Astrocyte (in vitro differentiated cells and primary cell): ENCODE measurements around the gene SLC47A2. TPM values are rescaled to one million over a fixed set of nuclear protein-coding genes. Genes with fewer than 3 reads are reported as not detected.

Source experiments
- DNase-seq: peaks from one replicate; pipeline ENCODE4 v3.0.0-alpha.2; 2010; ENCODE audit warnings: low read depth
- FAIRE-seq: peaks from 2 replicates; lab custom pipeline; 2011; peaks lifted over from hg19 to GRCh38; lab: Jason Lieb, UNC
- H2AFZ ChIP-seq: 2 replicates; pipeline ENCODE4 v1.6.0; 2012; ENCODE audit warnings: low read depth, low read length, inconsistent platforms
- H3K27ac ChIP-seq: 2 replicates; pipeline ENCODE4 v1.5.1; 2011; ENCODE audit warnings: low read depth, low read length, inconsistent platforms
- H3K27me3 ChIP-seq: 2 replicates; pipeline ENCODE4 v1.6.0; 2011; ENCODE audit warnings: low read length, inconsistent platforms; ENCODE audit not compliant: insufficient read depth
- H3K36me3 ChIP-seq: 2 replicates; pipeline ENCODE4 v1.5.1; 2011; ENCODE audit warnings: low read length, inconsistent platforms; ENCODE audit not compliant: insufficient read depth
- H3K4me1 ChIP-seq: 2 replicates; pipeline ENCODE4 v1.5.1; 2011; ENCODE audit warnings: low read length, inconsistent platforms; ENCODE audit not compliant: insufficient read depth
- H3K4me2 ChIP-seq: 2 replicates; pipeline ENCODE4 v1.6.0; 2012; ENCODE audit warnings: low read length, inconsistent platforms
- H3K4me3 ChIP-seq: 2 replicates; pipeline ENCODE4 v1.5.1; 2011; ENCODE audit warnings: low read depth, mild to moderate bottlenecking, low read length, inconsistent platforms; ENCODE audit not compliant: insufficient read depth
- H3K79me2 ChIP-seq: 2 replicates; pipeline ENCODE4 v1.6.0; 2012; ENCODE audit warnings: mild to moderate bottlenecking, low read length, inconsistent platforms; ENCODE audit not compliant: insufficient read depth
- H3K9ac ChIP-seq: 2 replicates; pipeline ENCODE4 v1.6.0; 2012; ENCODE audit warnings: mild to moderate bottlenecking, low read length, inconsistent platforms
- H3K9me3 ChIP-seq: 2 replicates; pipeline ENCODE4 v1.5.1; 2012; ENCODE audit warnings: low read depth, mild to moderate bottlenecking, low read length, inconsistent platforms; ENCODE audit not compliant: insufficient read depth
- H4K20me1 ChIP-seq: 2 replicates; pipeline ENCODE4 v1.6.0; 2012; ENCODE audit warnings: low read length, inconsistent platforms; ENCODE audit not compliant: insufficient read depth
- H3K27ac Mint-ChIP-seq: one replicate; pipeline ENCODE4 v1.8.0; 2021; ENCODE audit warnings: mild to moderate bottlenecking, mixed read lengths; ENCODE audit not compliant: unreplicated experiment
- H3K27me3 Mint-ChIP-seq: one replicate; pipeline ENCODE4 v1.8.0; 2021; ENCODE audit warnings: low read depth, mixed read lengths; ENCODE audit not compliant: unreplicated experiment
- H3K36me3 Mint-ChIP-seq: one replicate; pipeline ENCODE4 v1.8.0; 2021; ENCODE audit warnings: low read depth, mixed read lengths; ENCODE audit not compliant: unreplicated experiment
- H3K4me1 Mint-ChIP-seq: one replicate; pipeline ENCODE4 v1.8.0; 2021; ENCODE audit warnings: low read depth, mixed read lengths; ENCODE audit not compliant: unreplicated experiment
- H3K4me3 Mint-ChIP-seq: one replicate; pipeline ENCODE4 v1.8.0; 2021; ENCODE audit warnings: mild to moderate bottlenecking, moderate library complexity, mixed read lengths; ENCODE audit not compliant: unreplicated experiment
- H3K9me3 Mint-ChIP-seq: one replicate; pipeline ENCODE4 v1.8.0; 2021; ENCODE audit warnings: mild to moderate bottlenecking, mixed read lengths; ENCODE audit not compliant: unreplicated experiment
- EZH2 ChIP-seq: IDR thresholded peaks from 2 replicates; pipeline ENCODE4 v1.6.1; 2012; ENCODE audit warnings: mild to moderate bottlenecking, low read length, inconsistent platforms; ENCODE audit not compliant: insufficient read depth
- total RNA-seq: library from RNA; stranded (reverse); gene quantifications from 2 replicates; pipeline ENCODE4 v1.2.1, GENCODE V29; 2021
- TF ChIP-seq, protein P1 (sequence below): IDR thresholded peaks from 2 replicates; pipeline ENCODE4 v1.5.1; 2011; ENCODE audit warnings: low read depth, mild to moderate bottlenecking, inconsistent platforms, low read length, moderate library complexity; ENCODE audit not compliant: insufficient read depth

The SLC47A2 gene
- total RNA-seq, 1 donor from 2014 or later = not detected

DNA sequence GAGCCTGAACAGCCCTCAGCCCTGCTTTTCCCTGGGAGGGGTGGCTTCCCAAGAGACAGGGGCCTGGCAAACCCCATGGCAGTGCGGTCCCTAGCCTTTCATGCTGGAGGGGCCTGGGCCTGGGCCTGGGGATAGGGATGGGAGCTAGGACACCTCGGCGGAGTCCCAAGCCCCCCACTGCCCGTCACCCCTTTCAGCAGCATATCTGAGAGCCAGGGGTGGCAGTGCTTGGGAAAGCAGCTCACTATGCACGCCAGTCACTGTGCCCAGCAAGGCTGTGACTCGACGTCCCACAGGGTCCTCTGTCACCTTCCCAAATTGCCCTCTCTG lies 612 bp upstream of the SLC47A2 start:
- H4K20me1 ChIP-seq = no peaks in the 10 kb centered on the region
- no peak overlapping the region for H3K27ac ChIP-seq
- H3K9me3 ChIP-seq = no peaks in the 10 kb centered on the region
- no peaks in the 10 kb centered on the region for H3K27me3 ChIP-seq
- no peak overlapping the region for H2AFZ ChIP-seq
- H3K79me2 ChIP-seq = no peaks in the 10 kb centered on the region
- no peaks in the 10 kb centered on the region for H3K9me3 Mint-ChIP-seq
- no peak overlapping the region for H3K4me2 ChIP-seq
- H3K4me1 ChIP-seq = no peaks in the 10 kb centered on the region
- H3K36me3 ChIP-seq = no peaks in the 10 kb centered on the region
- H3K4me3 ChIP-seq = no peak overlapping the region
- H3K36me3 Mint-ChIP-seq = no peaks in the 10 kb centered on the region
- peaks cover 3% of the 10 kb centered on the region for H3K4me1 Mint-ChIP-seq
- TF ChIP-seq, protein P1, sequence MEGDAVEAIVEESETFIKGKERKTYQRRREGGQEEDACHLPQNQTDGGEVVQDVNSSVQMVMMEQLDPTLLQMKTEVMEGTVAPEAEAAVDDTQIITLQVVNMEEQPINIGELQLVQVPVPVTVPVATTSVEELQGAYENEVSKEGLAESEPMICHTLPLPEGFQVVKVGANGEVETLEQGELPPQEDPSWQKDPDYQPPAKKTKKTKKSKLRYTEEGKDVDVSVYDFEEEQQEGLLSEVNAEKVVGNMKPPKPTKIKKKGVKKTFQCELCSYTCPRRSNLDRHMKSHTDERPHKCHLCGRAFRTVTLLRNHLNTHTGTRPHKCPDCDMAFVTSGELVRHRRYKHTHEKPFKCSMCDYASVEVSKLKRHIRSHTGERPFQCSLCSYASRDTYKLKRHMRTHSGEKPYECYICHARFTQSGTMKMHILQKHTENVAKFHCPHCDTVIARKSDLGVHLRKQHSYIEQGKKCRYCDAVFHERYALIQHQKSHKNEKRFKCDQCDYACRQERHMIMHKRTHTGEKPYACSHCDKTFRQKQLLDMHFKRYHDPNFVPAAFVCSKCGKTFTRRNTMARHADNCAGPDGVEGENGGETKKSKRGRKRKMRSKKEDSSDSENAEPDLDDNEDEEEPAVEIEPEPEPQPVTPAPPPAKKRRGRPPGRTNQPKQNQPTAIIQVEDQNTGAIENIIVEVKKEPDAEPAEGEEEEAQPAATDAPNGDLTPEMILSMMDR = no peak
- TF ChIP-seq EZH2 = no peak
- DNase-seq (no peak), FAIRE-seq (no peak)
- H3K9ac ChIP-seq = no peak overlapping the region
- H3K4me3 Mint-ChIP-seq = no peak overlapping the region
- H3K27me3 Mint-ChIP-seq = peaks cover 23% of the 10 kb centered on the region
- no peak overlapping the region for H3K27ac Mint-ChIP-seq

DNA sequence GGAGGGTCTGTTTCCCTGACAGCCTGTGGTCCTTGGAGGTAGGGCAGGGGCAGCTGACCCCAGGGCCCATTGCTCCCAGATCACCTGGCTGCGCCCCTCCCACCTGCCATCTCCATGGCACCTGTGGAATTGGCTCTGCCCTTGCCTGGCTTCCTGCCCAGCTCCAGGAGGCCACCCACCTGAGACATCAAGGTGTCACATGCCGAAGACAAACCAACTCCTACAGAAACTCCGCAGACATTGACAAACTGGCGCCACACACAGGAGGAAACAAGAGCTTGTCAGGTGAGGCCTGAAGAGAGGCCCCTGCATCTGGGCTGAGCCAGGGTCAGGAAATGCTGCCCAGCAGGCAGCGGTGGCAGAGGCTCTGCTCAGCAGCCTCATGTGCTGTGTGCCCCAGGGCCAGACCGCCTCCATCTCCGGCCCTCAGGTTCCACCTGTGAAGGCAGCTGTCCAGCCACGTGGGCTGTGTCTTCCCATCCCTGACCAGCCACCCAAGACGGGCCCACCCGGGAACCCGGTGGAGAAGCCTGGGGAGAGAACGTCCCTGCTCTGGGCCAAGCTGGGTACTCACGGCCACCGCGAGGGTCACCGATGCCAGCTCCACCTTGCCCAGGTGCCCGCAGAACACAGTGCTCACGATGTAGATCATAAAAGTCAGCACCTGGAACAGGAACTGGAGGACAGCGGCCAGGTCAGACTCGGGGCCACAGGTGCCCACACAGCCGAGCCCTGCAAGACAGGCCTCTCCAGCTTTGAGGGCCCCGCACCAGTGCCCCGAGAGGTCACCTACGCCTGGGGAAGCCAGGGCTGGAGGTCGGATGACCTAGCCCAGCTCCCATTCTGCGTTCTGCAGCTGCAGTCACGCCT lies 1.6 kb downstream of the SLC47A2 start:
- peaks cover 14% of the 10 kb centered on the region for H3K27me3 Mint-ChIP-seq
- Histone ChIP-seq H3K4me3 (no peak overlapping the region), H2AFZ (no peak overlapping the region), H3K79me2 (no peaks in the 10 kb centered on the region), H3K27ac (no peak overlapping the region), H3K4me2 (no peak overlapping the region), H3K9ac (no peak overlapping the region), H3K27me3 (no peaks in the 10 kb centered on the region), H3K36me3 (no peaks in the 10 kb centered on the region), H4K20me1 (no peaks in the 10 kb centered on the region), H3K4me1 (no peaks in the 10 kb centered on the region), H3K9me3 (no peaks in the 10 kb centered on the region)
- DNase-seq (no peak), FAIRE-seq (no peak)
- H3K36me3 Mint-ChIP-seq = no peaks in the 10 kb centered on the region
- H3K4me1 Mint-ChIP-seq = no peaks in the 10 kb centered on the region
- TF ChIP-seq, protein P1 = no peak
- no peak for TF ChIP-seq EZH2
- no peak overlapping the region for H3K4me3 Mint-ChIP-seq
- H3K27ac Mint-ChIP-seq = no peak overlapping the region
- no peaks in the 10 kb centered on the region for H3K9me3 Mint-ChIP-seq

DNA sequence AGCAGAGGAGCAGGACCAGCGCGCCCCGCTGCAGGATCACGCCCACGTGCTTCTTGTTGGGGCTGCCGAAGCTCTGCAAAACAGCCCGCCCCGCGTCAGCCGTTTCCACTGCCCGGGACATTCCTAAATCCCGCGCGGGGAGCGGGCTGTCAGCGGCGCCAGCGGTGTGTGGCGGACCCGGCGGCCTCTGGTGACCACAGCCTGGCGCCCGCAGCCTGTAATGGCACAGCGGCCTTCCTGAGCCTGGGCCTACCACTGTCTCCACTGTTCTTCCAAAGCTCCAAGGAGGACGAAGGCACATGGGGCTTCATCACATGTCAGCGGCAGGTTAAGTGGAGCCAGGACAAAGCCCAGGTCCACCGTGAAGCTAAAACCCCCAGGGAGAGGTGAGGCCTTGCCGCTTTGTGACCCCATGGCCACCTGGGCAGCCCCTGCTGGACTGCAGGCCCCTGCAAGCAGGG lies 2.5 kb downstream of the SLC47A2 start:
- TF ChIP-seq EZH2 = no peak
- TF ChIP-seq, protein P1 = no peak
- H3K4me1 Mint-ChIP-seq = no peaks in the 10 kb centered on the region
- Histone ChIP-seq H3K9me3 (no peaks in the 10 kb centered on the region), H3K4me1 (no peaks in the 10 kb centered on the region), H3K36me3 (no peaks in the 10 kb centered on the region), H3K9ac (no peak overlapping the region), H2AFZ (no peak overlapping the region), H3K27me3 (no peaks in the 10 kb centered on the region), H3K4me2 (no peak overlapping the region), H4K20me1 (no peaks in the 10 kb centered on the region), H3K4me3 (no peak overlapping the region), H3K79me2 (no peaks in the 10 kb centered on the region), H3K27ac (no peak overlapping the region)
- H3K9me3 Mint-ChIP-seq = no peaks in the 10 kb centered on the region
- DNase-seq = no peak
- peaks cover 11% of the 10 kb centered on the region for H3K27me3 Mint-ChIP-seq
- no peaks in the 10 kb centered on the region for H3K36me3 Mint-ChIP-seq
- FAIRE-seq = no peak
- no peak overlapping the region for H3K4me3 Mint-ChIP-seq
- H3K27ac Mint-ChIP-seq = no peak overlapping the region
